Keratinocyte (primary cell): ENCODE measurements around the gene INHBB. TPM values are rescaled to one million over a fixed set of nuclear protein-coding genes. Genes with fewer than 3 reads are reported as not detected.

Source experiments
- DNase-seq: peaks from one replicate; pipeline ENCODE4 v3.0.0-alpha.2; 2011; ENCODE audit warnings: low read depth, missing footprints, low spot score
- FAIRE-seq: peaks from 2 replicates; lab custom pipeline; 2011; peaks lifted over from hg19 to GRCh38; lab: Jason Lieb, UNC
- H2AFZ ChIP-seq: 2 replicates; pipeline ENCODE4 v1.6.0; 2012; ENCODE audit warnings: low read length, control low read depth, inconsistent platforms; ENCODE audit not compliant: control insufficient read depth
- H3K27ac ChIP-seq: 2 replicates; pipeline ENCODE4 v1.5.1; 2011; ENCODE audit warnings: low read length; ENCODE audit not compliant: control insufficient read depth, insufficient read depth
- H3K27me3 ChIP-seq: 3 replicates; pipeline ENCODE4 v1.6.0; 2011; ENCODE audit warnings: low read length; ENCODE audit not compliant: control insufficient read depth, insufficient read depth; ENCODE audit errors: extremely low read depth
- H3K36me3 ChIP-seq, 2 experiments: 2 replicates in 1 of 2; 3 replicates in 1 of 2; pipeline ENCODE4 v1.5.1; 2011; ENCODE audit warnings: low read length in 2 of 2, mild to moderate bottlenecking in 1 of 2; ENCODE audit not compliant: control insufficient read depth in 2 of 2, insufficient read depth in 2 of 2; ENCODE audit errors: extremely low read depth in 1 of 2
- H3K4me1 ChIP-seq: 3 replicates; pipeline ENCODE4 v1.5.1; 2011; ENCODE audit warnings: low read length; ENCODE audit not compliant: control insufficient read depth, insufficient read depth; ENCODE audit errors: extremely low read depth
- H3K4me2 ChIP-seq: 3 replicates; pipeline ENCODE4 v1.6.0; 2011; ENCODE audit warnings: low read depth, low read length; ENCODE audit not compliant: control insufficient read depth, insufficient read depth; ENCODE audit errors: extremely low read depth
- H3K4me3 ChIP-seq, 3 experiments: fragments of 200-600 bp in 1 of 3; sonication (generic) in 1 of 3; 2 replicates in 2 of 3; 3 replicates in 1 of 3; pipeline ENCODE4 v1.5.1; 2011 to 2016; ENCODE audit warnings: low read length in 3 of 3, mild to moderate bottlenecking in 3 of 3, control low read depth in 2 of 3, inconsistent platforms in 1 of 3, low read depth in 1 of 3, mixed read lengths in 1 of 3, mixed run types in 1 of 3, moderate library complexity in 1 of 3; ENCODE audit not compliant: control insufficient read depth in 2 of 3, insufficient read depth in 2 of 3; ENCODE audit errors: extremely low read depth in 1 of 3
- H3K79me2 ChIP-seq: 2 replicates; pipeline ENCODE4 v1.6.0; 2012; ENCODE audit warnings: low read length; ENCODE audit not compliant: control insufficient read depth, insufficient read depth
- H3K9ac ChIP-seq: 3 replicates; pipeline ENCODE4 v1.6.0; 2011; ENCODE audit warnings: low read length; ENCODE audit not compliant: control insufficient read depth, insufficient read depth; ENCODE audit errors: extremely low read depth
- H3K9me1 ChIP-seq: 3 replicates; pipeline ENCODE4 v1.6.0; 2011; ENCODE audit warnings: low read length; ENCODE audit not compliant: control insufficient read depth, insufficient read depth; ENCODE audit errors: extremely low read depth
- H3K9me3 ChIP-seq: 2 replicates; pipeline ENCODE4 v1.5.1; 2012; ENCODE audit warnings: low read depth, low read length; ENCODE audit not compliant: control insufficient read depth
- H4K20me1 ChIP-seq: 3 replicates; pipeline ENCODE4 v1.6.0; 2011; ENCODE audit warnings: low read length; ENCODE audit not compliant: control insufficient read depth, insufficient read depth; ENCODE audit errors: extremely low read depth
- EZH2 ChIP-seq: IDR thresholded peaks from one replicate; pipeline ENCODE4 v1.6.1; 2012; ENCODE audit warnings: inconsistent platforms, mild to moderate bottlenecking, low read length, moderate library complexity
- dilution Hi-C: fragments of 300-500 bp; cut with MboI; formaldehyde crosslinking; loops from one replicate; pipeline ENCODE4 v1.7.0; 2020; ENCODE audit warnings: low sequenced_read_pairs; ENCODE audit not compliant: extremely low pct_ligation_motif_present
- polyA plus RNA-seq, 5 experiments: library from polyadenylated mRNA; depleted of rRNA in 3 of 5; stranded (reverse) in 3 of 5; stranded (forward) in 1 of 5; unstranded in 1 of 5; fragments of >200 nt; gene quantifications; 1 replicate in 1 of 5; 2 replicates in 3 of 5; 3 replicates in 1 of 5; pipeline versions ENCODE4 v1.2.1 to v1.2.3, GENCODE V29; 2011 to 2012; ENCODE audit warnings: missing spikeins in 2 of 5, low read depth in 1 of 5, low replicate concordance in 1 of 5
- TF ChIP-seq, protein P1 (sequence below), 3 experiments: IDR thresholded peaks in 1 of 3; conservative IDR thresholded peaks in 1 of 3; optimal IDR thresholded peaks in 1 of 3; 2 replicates in 2 of 3; 3 replicates in 1 of 3; pipeline versions ENCODE3 to v1.5.1; 2011; ENCODE audit warnings: low read length in 3 of 3, mild to moderate bottlenecking in 3 of 3, moderate library complexity in 2 of 3, control low read depth in 1 of 3, inconsistent platforms in 1 of 3; ENCODE audit not compliant: insufficient read depth in 2 of 3; ENCODE audit errors: extremely low read depth in 1 of 3

Gene INHBB
- polyA plus RNA-seq, 1 donor (not counting 4 experiments of a cell fraction or from before 2014, with no cell fraction given): not detected

DNA sequence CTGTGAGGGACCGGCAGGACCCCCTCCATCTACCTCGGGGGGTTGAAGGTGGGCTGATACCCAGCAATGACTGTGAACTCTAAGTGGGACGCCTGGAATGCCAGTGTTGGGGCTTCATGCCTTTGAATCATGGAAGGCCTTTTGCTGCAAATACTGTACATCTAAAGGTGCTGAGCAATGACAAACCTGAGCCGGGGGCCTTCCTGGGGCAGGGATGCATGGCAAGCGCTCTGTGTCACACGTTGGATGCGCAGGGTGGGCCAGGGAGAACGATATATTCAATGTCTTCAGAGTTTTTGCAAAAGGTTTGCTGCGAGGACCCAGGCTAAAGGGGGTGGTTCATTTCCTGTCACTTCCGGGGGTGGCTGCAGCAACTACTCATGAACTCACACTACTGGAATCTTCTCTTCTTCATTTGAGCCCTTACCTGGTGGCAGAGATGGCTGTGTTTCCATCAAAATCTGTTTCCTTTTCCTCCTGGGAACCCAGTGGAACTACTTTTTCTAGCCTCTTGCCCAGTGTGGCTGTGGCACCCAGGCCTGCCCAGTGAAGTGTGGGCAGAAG, 24.1 kb upstream of the INHBB start:
- Histone ChIP-seq H3K9me1 (no peaks in the 10 kb centered on the region), H2AFZ (no peak overlapping the region), H3K4me2 (no peak overlapping the region), H3K9me3 (no peaks in the 10 kb centered on the region), H3K27me3 (peaks cover 7% of the 10 kb centered on the region), H3K27ac (no peak overlapping the region), H3K79me2 (no peaks in the 10 kb centered on the region), H3K36me3 (no peaks in the 10 kb centered on the region), H4K20me1 (peaks cover 2% of the 10 kb centered on the region), H3K4me1 (peaks cover 8% of the 10 kb centered on the region), H3K9ac (no peak overlapping the region), H3K4me3 (no peak overlapping the region)
- dilution Hi-C loops: no loop called here
- TF ChIP-seq, protein P1, sequence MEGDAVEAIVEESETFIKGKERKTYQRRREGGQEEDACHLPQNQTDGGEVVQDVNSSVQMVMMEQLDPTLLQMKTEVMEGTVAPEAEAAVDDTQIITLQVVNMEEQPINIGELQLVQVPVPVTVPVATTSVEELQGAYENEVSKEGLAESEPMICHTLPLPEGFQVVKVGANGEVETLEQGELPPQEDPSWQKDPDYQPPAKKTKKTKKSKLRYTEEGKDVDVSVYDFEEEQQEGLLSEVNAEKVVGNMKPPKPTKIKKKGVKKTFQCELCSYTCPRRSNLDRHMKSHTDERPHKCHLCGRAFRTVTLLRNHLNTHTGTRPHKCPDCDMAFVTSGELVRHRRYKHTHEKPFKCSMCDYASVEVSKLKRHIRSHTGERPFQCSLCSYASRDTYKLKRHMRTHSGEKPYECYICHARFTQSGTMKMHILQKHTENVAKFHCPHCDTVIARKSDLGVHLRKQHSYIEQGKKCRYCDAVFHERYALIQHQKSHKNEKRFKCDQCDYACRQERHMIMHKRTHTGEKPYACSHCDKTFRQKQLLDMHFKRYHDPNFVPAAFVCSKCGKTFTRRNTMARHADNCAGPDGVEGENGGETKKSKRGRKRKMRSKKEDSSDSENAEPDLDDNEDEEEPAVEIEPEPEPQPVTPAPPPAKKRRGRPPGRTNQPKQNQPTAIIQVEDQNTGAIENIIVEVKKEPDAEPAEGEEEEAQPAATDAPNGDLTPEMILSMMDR (optimal IDR thresholded peaks at IDR 0.05 in 1 of 3, IDR thresholded peaks at IDR 0.05 in 1 of 3, conservative IDR thresholded peaks at IDR 0.05 in 1 of 3; ENCODE audit: extremely low read depth in 1 of 3, insufficient read depth in 2 of 3, low read length in 3 of 3): no peak
- TF ChIP-seq EZH2: no peak
- DNase-seq: no peak
- FAIRE-seq: no peak

DNA sequence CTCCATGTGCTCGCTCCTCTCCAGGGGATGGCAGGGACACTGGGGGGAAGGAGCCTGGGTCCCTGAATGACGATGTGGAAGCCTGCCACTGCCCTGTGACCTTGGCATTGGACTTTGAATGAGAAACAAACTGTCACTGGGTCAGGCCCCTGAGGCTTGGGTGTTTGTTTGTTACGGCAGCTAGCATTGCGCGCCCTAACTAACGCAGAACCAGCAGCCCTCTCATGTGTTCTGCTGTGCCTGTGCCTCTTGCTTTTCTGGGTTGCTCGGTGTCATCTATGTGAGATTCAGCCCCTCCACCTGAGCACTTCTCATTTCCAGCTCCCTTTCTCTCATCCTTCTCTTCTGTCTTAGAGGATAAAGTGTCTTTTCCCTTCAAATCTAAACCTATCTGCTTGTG, 23.6 kb upstream of the INHBB start:
- no peak overlapping the region for H3K4me2 ChIP-seq
- dilution Hi-C loops: no loop called here
- H3K36me3 ChIP-seq: no peaks in the 10 kb centered on the region

More for the DNA sequence above, 23.6 kb upstream of the INHBB start:
- FAIRE-seq (no peak), DNase-seq (no peak)
- Histone ChIP-seq H3K27ac (no peak overlapping the region), H3K79me2 (no peaks in the 10 kb centered on the region), H3K9me3 (no peaks in the 10 kb centered on the region), H3K9me1 (no peaks in the 10 kb centered on the region), H3K4me3 (no peak overlapping the region), H2AFZ (no peak overlapping the region), H3K4me1 (peaks cover 8% of the 10 kb centered on the region), H3K27me3 (peaks cover 12% of the 10 kb centered on the region), H4K20me1 (peaks cover 2% of the 10 kb centered on the region), H3K9ac (no peak overlapping the region)
- no peak for TF ChIP-seq EZH2
- TF ChIP-seq, protein P1 (optimal IDR thresholded peaks at IDR 0.05 in 1 of 3, IDR thresholded peaks at IDR 0.05 in 1 of 3, conservative IDR thresholded peaks at IDR 0.05 in 1 of 3; ENCODE audit: extremely low read depth in 1 of 3, insufficient read depth in 2 of 3, low read length in 3 of 3): no peak
